GM12878 (cell line): ENCODE measurements around the gene NLRP6. TPM values are rescaled to one million over a fixed set of nuclear protein-coding genes. Genes with fewer than 3 reads are reported as not detected.

Source experiments
- ATAC-seq: fragments of 200-7000 bp; cut with Tn5 transposase; 3 replicates; pipeline ENCODE4 v1.9.1; 2020; ENCODE audit warnings: mild to moderate bottlenecking, moderate library complexity
- BruUV-seq: library from RNA; stranded (reverse); fragments of 400-500 nt; replicated peaks from 2 replicates; lab custom pipeline; 2021; lab: Mats Ljungman, UMichigan
- CTCF ChIA-PET: fragments of 300-600 bp; sonication (Branson Sonifier 250); formaldehyde crosslinking; extraction: SDS; loops from one replicate; lab custom pipeline; 2021; ENCODE audit warnings: inconsistent platforms; lab: Yijun Ruan, JAX
- POLR2A ChIA-PET: fragments of 350-600 bp; formaldehyde crosslinking; extraction: SDS; loops from one replicate; lab custom pipeline; 2021; ENCODE audit warnings: inconsistent platforms; lab: Charles Lee
- RAD21 ChIA-PET: fragments of 300-600 bp; sonication (Branson Sonifier 250); formaldehyde crosslinking; loops from one replicate; lab custom pipeline; 2023; ENCODE audit warnings: antibody characterized with exemption; ENCODE audit not compliant: unreplicated experiment; lab: Charles Lee
- SMC1A ChIA-PET: fragments of 300-600 bp; sonication (Branson Sonifier 250); formaldehyde crosslinking; loops from one replicate; lab custom pipeline; 2023; ENCODE audit not compliant: unreplicated experiment, uncharacterized antibody; lab: Charles Lee
- DNase-seq: peaks from one replicate; pipeline ENCODE4 v3.0.0-alpha.2; 2011; ENCODE audit warnings: low read depth, low spot score
- FAIRE-seq: peaks from 3 replicates; lab custom pipeline; 2011; peaks lifted over from hg19 to GRCh38; lab: Jason Lieb, UNC
- H2AFZ ChIP-seq: 2 replicates; pipeline ENCODE4 v1.6.0; 2011; ENCODE audit warnings: low read depth, low read length, control low read depth; ENCODE audit not compliant: control insufficient read depth
- H3K27ac ChIP-seq: 2 replicates; pipeline ENCODE4 v1.5.1; 2011; ENCODE audit warnings: control low read depth; ENCODE audit not compliant: control insufficient read depth, insufficient read depth
- H3K27me3 ChIP-seq, 2 experiments: replicated peaks in 1 of 2; 2 replicates each; pipeline versions ENCODE4 v1.6.0 to v1.6.1; 2011; ENCODE audit warnings: low read length in 1 of 2; ENCODE audit not compliant: control insufficient read depth in 2 of 2, insufficient read depth in 2 of 2
- H3K36me3 ChIP-seq, 2 experiments: 2 replicates each; pipeline ENCODE4 v1.5.1; 2011; ENCODE audit warnings: low read length in 1 of 2; ENCODE audit not compliant: control insufficient read depth in 2 of 2, insufficient read depth in 2 of 2
- H3K4me1 ChIP-seq: 2 replicates; pipeline ENCODE4 v1.6.1; 2011; ENCODE audit warnings: mild to moderate bottlenecking, low read length, moderate library complexity, mixed read lengths; ENCODE audit not compliant: control insufficient read depth, insufficient read depth
- H3K4me2 ChIP-seq: 2 replicates; pipeline ENCODE4 v1.6.0; 2011; ENCODE audit warnings: control low read depth; ENCODE audit not compliant: control insufficient read depth, insufficient read depth
- H3K4me3 ChIP-seq: fragments of 200-600 bp; sonication (generic); 2 replicates; pipeline ENCODE4 v1.5.1; 2016
- H3K79me2 ChIP-seq: 2 replicates; pipeline ENCODE4 v1.6.0; 2011; ENCODE audit warnings: low read length; ENCODE audit not compliant: control insufficient read depth, insufficient read depth
- H3K9ac ChIP-seq: 2 replicates; pipeline ENCODE4 v1.8.0; 2011; ENCODE audit warnings: low read length, control low read depth, mixed read lengths; ENCODE audit not compliant: control insufficient read depth, insufficient read depth
- H3K9me3 ChIP-seq: replicated peaks from 3 replicates; pipeline ENCODE4 v1.5.1; 2011; ENCODE audit warnings: mild to moderate bottlenecking, low read length; ENCODE audit not compliant: control insufficient read depth, insufficient read depth
- H4K20me1 ChIP-seq: 2 replicates; pipeline ENCODE4 v1.6.0; 2011; ENCODE audit not compliant: control insufficient read depth, insufficient read depth
- ASH2L ChIP-seq: fragments of 300-600, 200-600 bp; sonication (generic); IDR thresholded peaks from 2 replicates; pipeline ENCODE4 v1.6.1; 2017; ENCODE audit warnings: low read depth, mild to moderate bottlenecking, borderline replicate concordance
- ATF3 ChIP-seq: IDR thresholded peaks from 2 replicates; pipeline ENCODE4 v1.6.1; 2011; ENCODE audit warnings: low read depth, mild to moderate bottlenecking, low read length, moderate library complexity, borderline replicate concordance; ENCODE audit errors: extremely low read depth
- ATF7 ChIP-seq: fragments of 450-650 bp; IDR thresholded peaks from 2 replicates; pipeline ENCODE4 v1.6.1; 2016; ENCODE audit warnings: low read depth, mild to moderate bottlenecking
- BMI1 ChIP-seq: fragments of 450-650 bp; IDR thresholded peaks from 2 replicates; pipeline ENCODE4 v1.6.1; 2016; ENCODE audit warnings: mild to moderate bottlenecking, moderate library complexity, borderline replicate concordance
- BRCA1 ChIP-seq: IDR thresholded peaks from 2 replicates; pipeline ENCODE4 v1.6.1; 2011; ENCODE audit warnings: low read depth, low read length, improper control_type of control experiment
- CBFB ChIP-seq: IDR thresholded peaks from 2 replicates; pipeline ENCODE4 v1.6.1; 2016; ENCODE audit warnings: antibody characterized with exemption, low read depth
- CEBPB ChIP-seq, 2 experiments: fragments of 150-350 bp in 1 of 2; IDR thresholded peaks; 2 replicates each; pipeline ENCODE4 v1.6.1; 2012 to 2014; ENCODE audit warnings: low read depth in 2 of 2, low read length in 2 of 2, borderline replicate concordance in 1 of 2, inconsistent platforms in 1 of 2
- IRF5 ChIP-seq: fragments of 450-650 bp; IDR thresholded peaks from 2 replicates; pipeline ENCODE4 v1.6.1; 2017; ENCODE audit warnings: borderline replicate concordance
- JUND ChIP-seq: IDR thresholded peaks from 2 replicates; pipeline ENCODE4 v1.6.1; 2012; ENCODE audit warnings: low read depth, mild to moderate bottlenecking, low read length, improper control_type of control experiment, moderate library complexity
- KDM1A ChIP-seq: fragments of 200-600 bp; sonication (generic); IDR thresholded peaks from 2 replicates; pipeline ENCODE4 v1.6.1; 2016; ENCODE audit warnings: borderline replicate concordance
- MEF2A ChIP-seq: IDR thresholded peaks from 2 replicates; pipeline ENCODE4 v1.6.1; 2011; ENCODE audit warnings: low read depth, mild to moderate bottlenecking, low read length, moderate library complexity; ENCODE audit not compliant: insufficient read depth
- MXI1 ChIP-seq: fragments of 150-350 bp; IDR thresholded peaks from 2 replicates; pipeline ENCODE4 v1.6.1; 2011; ENCODE audit warnings: low read depth, mild to moderate bottlenecking, inconsistent platforms, low read length, improper control_type of control experiment
- NFYB ChIP-seq: IDR thresholded peaks from 2 replicates; pipeline ENCODE4 v1.6.1; 2011; ENCODE audit warnings: low read depth, mild to moderate bottlenecking, low read length, improper control_type of control experiment, moderate library complexity; ENCODE audit not compliant: insufficient read depth
- PML ChIP-seq: IDR thresholded peaks from 2 replicates; pipeline ENCODE4 v1.6.1; 2012; ENCODE audit warnings: low read length, inconsistent platforms
- POLR2A ChIP-seq: IDR thresholded peaks from 2 replicates; pipeline ENCODE4 v1.6.1; 2011; ENCODE audit warnings: low read depth, mild to moderate bottlenecking, low read length
- POLR2AphosphoS2 ChIP-seq: IDR thresholded peaks from 2 replicates; pipeline ENCODE4 v1.6.1; 2011; ENCODE audit warnings: low read depth, mild to moderate bottlenecking, low read length, improper control_type of control experiment, moderate library complexity
- POLR2AphosphoS5 ChIP-seq: IDR thresholded peaks from 2 replicates; pipeline ENCODE4 v1.6.1; 2011; ENCODE audit warnings: mild to moderate bottlenecking, low read length, inconsistent platforms
- RBBP5 ChIP-seq: fragments of 200-600 bp; sonication (generic); conservative IDR thresholded peaks from 2 replicates; pipeline ENCODE4 v1.6.1; 2016
- RELA ChIP-seq: fragments of 450-650 bp; IDR thresholded peaks from 2 replicates; pipeline ENCODE4 v1.8.0; 2014; ENCODE audit warnings: borderline replicate concordance; ENCODE audit not compliant: partially characterized antibody
- RFX5 ChIP-seq: IDR thresholded peaks from 2 replicates; pipeline ENCODE4 v1.6.1; 2011; ENCODE audit warnings: low read depth, low read length, improper control_type of control experiment
- SUPT20H ChIP-seq: IDR thresholded peaks from 2 replicates; pipeline ENCODE4 v1.6.1; 2011; ENCODE audit warnings: low read depth, mild to moderate bottlenecking, low read length, moderate library complexity, borderline replicate concordance; ENCODE audit not compliant: control insufficient read depth
- TAF1 ChIP-seq: IDR thresholded peaks from 2 replicates; pipeline ENCODE4 v1.6.1; 2011; ENCODE audit warnings: mild to moderate bottlenecking, low read depth, low read length, borderline replicate concordance
- WGBS: methylation state at CpG from one replicate; pipeline ENCODE4 v1.1.6; 2016; ENCODE audit warnings: low lambda C conversion rate; ENCODE audit not compliant: insufficient replicate concordance, insufficient coverage; ENCODE audit errors: missing lambda C conversion rate; 5-methylcytosine and 5-hydroxymethylcytosine counted together
- in situ Hi-C: fragments of 300-500 bp; cut with MboI; formaldehyde crosslinking; loops from 9 replicates; pipeline ENCODE4 v1.14.3; 2018; ENCODE audit warnings: mixed read lengths
- intact Hi-C: fragments of 100-400 bp; cut with micrococcal nuclease; formaldehyde crosslinking; loops from one replicate; pipeline ENCODE4 v1.14.2; 2022; ENCODE audit not compliant: unreplicated experiment
- polyA plus RNA-seq, 11 experiments: library from polyadenylated mRNA; depleted of rRNA in 4 of 11; unstranded in 6 of 11; stranded (reverse) in 5 of 11; fragments of >200 nt; fragmentation: Nextera tagmentation in 4 of 11; fragmentation: Illumina TruSeq in 1 of 11; extraction: Ambion mirVana in 4 of 11; extraction: Trizol in 1 of 11; gene quantifications; 1 replicate in 1 of 11; 2 replicates in 10 of 11; pipeline versions ENCODE4 v1.2.1 to v1.2.3, GENCODE V29; 2011 to 2016; ENCODE audit warnings: inconsistent platforms in 2 of 11, missing spikeins in 2 of 11, low read depth in 1 of 11
- total RNA-seq, 4 experiments: library from RNA; depleted of rRNA in 3 of 4; stranded (reverse); fragments of >200 nt in 3 of 4; fragmentation: Illumina TruSeq in 1 of 4; extraction: Trizol in 1 of 4; gene quantifications; 2 replicates each; pipeline versions ENCODE4 v1.2.1 to v1.2.3, GENCODE V29; 2013 to 2021
- TF ChIP-seq, protein P1 (sequence below): IDR thresholded peaks from 2 replicates; pipeline ENCODE4 v1.6.1; 2012; ENCODE audit warnings: low read depth, low read length, improper control_type of control experiment

The NLRP6 gene
- total and polyA plus RNA-seq, 10 of the 15 experiments (the other 5 are each of a cell fraction or from before 2014, with no cell fraction given), result 0.03 to 0.11 TPM; not detected in 8

DNA sequence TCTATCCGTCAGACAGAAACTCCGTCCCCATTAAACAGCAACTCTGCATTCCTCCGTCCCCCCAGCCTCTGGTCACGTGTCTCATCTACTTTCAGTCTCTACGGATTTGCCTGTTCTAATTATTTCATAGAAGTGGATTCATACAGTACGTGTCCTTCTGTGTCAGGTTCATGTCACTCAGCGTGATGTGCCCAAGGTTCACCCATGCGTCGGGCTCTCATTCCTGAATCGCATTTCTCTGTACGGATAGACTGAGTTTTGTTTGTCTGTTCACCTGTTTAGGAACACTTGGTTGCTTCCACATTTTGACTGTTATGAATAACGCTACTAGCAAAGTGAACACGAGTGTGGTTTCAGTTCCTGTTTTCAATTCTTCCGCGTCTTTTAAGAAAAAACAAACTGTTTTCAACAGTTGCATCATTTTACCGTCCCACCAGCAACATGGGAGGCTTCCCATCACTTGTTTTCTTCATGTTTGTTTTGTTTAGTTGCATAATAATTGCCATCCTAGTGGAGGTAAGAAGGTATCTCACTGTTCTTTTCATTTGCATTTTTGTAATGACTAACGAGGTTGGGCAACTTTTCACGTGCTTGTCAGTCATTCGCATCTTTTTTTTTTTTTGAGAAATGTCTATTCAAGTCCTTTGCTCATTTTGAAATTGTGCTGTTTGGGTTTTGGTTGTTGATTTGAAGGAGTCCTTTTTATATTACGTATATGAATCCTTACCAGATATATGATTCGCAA is 8.9 kb upstream of the NLRP6 start:
- peak; percentile 98 for FAIRE-seq
- no peaks in the 10 kb centered on the region for H3K27me3 ChIP-seq
- POLR2A ChIA-PET, result interaction anchor here (0.6 to 2.4 kb wide), 2 partner anchors 14 to 85 kb away, joined by 5 to 35 read pairs; no protein-coding TSS in a partner anchor
- H3K4me1 ChIP-seq, result peaks cover 14% of the 10 kb centered on the region
- H3K9me3 ChIP-seq, result no peaks in the 10 kb centered on the region
- H3K9ac ChIP-seq, result peak overlapping the region; percentile 71
- H3K79me2 ChIP-seq, result peaks cover 7% of the 10 kb centered on the region
- no peaks in the 10 kb centered on the region for H3K36me3 ChIP-seq
- peak overlapping the region; percentile 78 for H3K4me3 ChIP-seq
- CTCF ChIA-PET, result interaction anchor here (0.6 to 1.8 kb wide), 5 partner anchors 19 to 175 kb away, joined by 3 to 6 read pairs (median 4); no protein-coding TSS in a partner anchor
- intact Hi-C loops, result loop anchor here (1.0 to 10.0 kb wide), 4 partner anchors 33 to 85 kb away; partner anchors contain the start of genes BET1L, PSMD13, RIC8A and SIRT3
- peak overlapping the region; percentile 88 for H3K27ac ChIP-seq
- no peaks in the 10 kb centered on the region for H4K20me1 ChIP-seq
- H3K4me2 ChIP-seq, result peak overlapping the region; percentile 89
- no peak overlapping the region for H2AFZ ChIP-seq
- BruUV-seq, result no TSS peak
- SMC1A ChIA-PET, result interaction anchor here (0.9 kb wide), 1 partner anchor 18 kb away, joined by 3 read pairs; no protein-coding TSS in a partner anchor
- peak; percentile 99 for DNase-seq
- in situ Hi-C loops, result no loop called here
- peak; percentile 80 for ATAC-seq
- RAD21 ChIA-PET, result interaction anchor here (1.0 to 2.2 kb wide), 6 partner anchors 11 to 138 kb away, joined by 3 to 36 read pairs (median 6); partner anchors contain the start of gene PSMD13
- WGBS, result 4% methylated on average over 21 of the region's 21 CpGs
- TF ChIP-seq MXI1 (no peak), SUPT20H (no peak), JUND (peak; percentile 84), RFX5 (no peak), MEF2A (peak; percentile 74; the same call in 1 of the 2 replicates), CBFB (peak; percentile 66), POLR2A (no peak; the same call in 1 of the 2 replicates), CEBPB (IDR thresholded peaks at IDR 0.05; ENCODE audit: borderline replicate concordance in 1 of 2, low read depth in 2 of 2, low read length in 2 of 2) (peak; percentile 85 to 96; a peak in 3 of 4 replicates), KDM1A (no peak), RELA (no peak), POLR2AphosphoS2 (peak; percentile 42; the same call in 1 of the 2 replicates), BMI1 (peak; percentile 85), RBBP5 (no peak), IRF5 (no peak), POLR2AphosphoS5 (peak; percentile 92), ATF3 (peak; percentile 53; the same call in 1 of the 2 replicates), NFYB (no peak), ATF7 (peak; percentile 98), PML (peak; percentile 79), ASH2L (peak; percentile 70; the same call in 1 of the 2 replicates), TAF1 (peak; percentile 57), BRCA1 (no peak)
- TF ChIP-seq, protein P1, sequence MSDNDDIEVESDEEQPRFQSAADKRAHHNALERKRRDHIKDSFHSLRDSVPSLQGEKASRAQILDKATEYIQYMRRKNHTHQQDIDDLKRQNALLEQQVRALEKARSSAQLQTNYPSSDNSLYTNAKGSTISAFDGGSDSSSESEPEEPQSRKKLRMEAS, result peak; percentile 17; the same call in 1 of the 2 replicates
